Left colon (tissue), 2 donors: ENCODE measurements around the gene PML. TPM values are rescaled to one million over a fixed set of nuclear protein-coding genes. Genes with fewer than 3 reads are reported as not detected.
A peak's percentile ranks its signal among the peaks of the same experiment; 100 is the strongest.

ENCODE experiments used
- ATAC-seq: fragments of 200-7000 bp; cut with Tn5 transposase; one replicate; pipeline ENCODE4 v1.9.1; 2020; ENCODE audit warnings: mild to moderate bottlenecking, moderate library complexity
- DNase-seq, 2 donors: peaks; one replicate each; pipeline ENCODE4 v3.0.0-alpha.2; 2020
- intact Hi-C, 2 donors: fragments of 100-400 bp; cut with DNase I in 1 of 2; cut with micrococcal nuclease in 1 of 2; formaldehyde crosslinking; loops; one replicate each; pipeline versions ENCODE4 v1.11.2 to v1.14.0; 2022; cut with DNase I, micrococcal nuclease
- long read RNA-seq: library from polyadenylated mRNA; unstranded; transcript quantifications from one replicate; pipeline ENCODE4 v2.0.0, GENCODE V29; 2021
- total RNA-seq, 2 donors: library from RNA; stranded (reverse); fragmentation: NEBNext Ultra II Directional; extraction: Animal tissue kit (Norgen Biotek cat#: 25700); gene quantifications; one replicate each; pipeline ENCODE4 v1.2.1, GENCODE V29; 2021
- donor health status: DM: no; HTN: no; CAD: no.
- donor health status: DM: yes; HTN: yes; CAD: no.

The PML gene
- 10 to 100 TPM; 26.6 to 28.5 TPM for total RNA-seq
- long read RNA-seq, partial matches to known transcripts = 5 of 11 reads
- long read RNA-seq, other reads (novel, unspliced or antisense) = 6 of 11 reads

GRCh38 chr15:73994413-73994883, at the start of gene PML:
Gene PML, plus strand, starts transcription at chr15:73994716. Its CDS starts 97 bp downstream, at chr15:73994813.
- intact Hi-C loops = no loop called here
- DNase-seq (peak; percentile 97 to 99), ATAC-seq (peak; percentile 87)

GRCh38 chr15:73945130-73945508, 49.4 kb upstream of the PML start:
- no peak for ATAC-seq
- no peak for DNase-seq
- intact Hi-C loops = no loop called here

- DNase-seq (no peak), ATAC-seq (no peak)
- intact Hi-C loops = no loop called here
Measured at GRCh38 chr15:73946046-73946721, 48.3 kb upstream of the PML start.

GRCh38 chr15:73946795-73947370, 47.6 kb upstream of the PML start:
- DNase-seq (no peak), ATAC-seq (no peak)
- intact Hi-C loops = no loop called here

GRCh38 chr15:73947651-73948050, 46.9 kb upstream of the PML start:
- intact Hi-C loops = no loop called here
- no peak for ATAC-seq
- no peak for DNase-seq

DNA sequence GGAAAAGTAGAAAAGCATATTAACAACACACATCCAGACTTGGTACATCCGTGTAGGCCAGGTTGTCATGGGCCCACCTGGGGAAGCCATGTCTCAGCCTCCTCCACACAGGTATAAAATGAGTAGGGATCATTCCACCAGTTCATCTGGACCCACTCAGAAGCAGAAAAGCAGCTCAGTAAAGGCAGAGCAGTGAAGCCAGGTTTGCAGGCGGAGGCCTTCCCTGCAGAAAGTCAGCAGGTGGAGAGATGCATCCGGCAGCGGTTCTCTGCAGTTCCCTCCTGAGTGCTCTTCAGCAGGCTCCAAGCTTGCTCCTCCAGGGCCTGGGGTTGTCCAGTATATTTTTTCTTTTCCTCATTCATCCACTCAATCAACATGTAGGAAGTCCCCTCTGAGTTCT, 46.1 kb upstream of the PML start:
- intact Hi-C loops = no loop called here
- DNase-seq (no peak), ATAC-seq (no peak)

DNA sequence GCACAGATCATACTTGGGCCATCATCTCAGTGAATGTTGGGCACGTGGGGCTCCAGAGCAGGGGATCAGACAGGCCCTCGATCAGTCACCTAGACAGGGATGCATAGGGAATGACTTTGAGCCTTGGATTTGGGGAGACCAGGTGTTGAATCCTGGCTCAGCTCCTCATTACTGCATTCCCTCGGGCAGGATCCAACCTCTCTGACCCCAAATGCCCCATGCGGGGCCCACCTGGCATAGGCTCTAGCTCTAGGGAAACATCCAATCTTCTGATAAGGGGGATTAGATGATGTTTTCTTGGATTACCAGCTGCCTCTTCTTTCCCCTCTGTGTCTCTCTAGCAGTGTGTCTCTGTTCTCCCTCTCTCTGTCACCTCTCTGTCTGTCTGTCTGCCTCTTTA, 45.5 kb upstream of the PML start:
- intact Hi-C loops = no loop called here
- no peak for ATAC-seq

DNA sequence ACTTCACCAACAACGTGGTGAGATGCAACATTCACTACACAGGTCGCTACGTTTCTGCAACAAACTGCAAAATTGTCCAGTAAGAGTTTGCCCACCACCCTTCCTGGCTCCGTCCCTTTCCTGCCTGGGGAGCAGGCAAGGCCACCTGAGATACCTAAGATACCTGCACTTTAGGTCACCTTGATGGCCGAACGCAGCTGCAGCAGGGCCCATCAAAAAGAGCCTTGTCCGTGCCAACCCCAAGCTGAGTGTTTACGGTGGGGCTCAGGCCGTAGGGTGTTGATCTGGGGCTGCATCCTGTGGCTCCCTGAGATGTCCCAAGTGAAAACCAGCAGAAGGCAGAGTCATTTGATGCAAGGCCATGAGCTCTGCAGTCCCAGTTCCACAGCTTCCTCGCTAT, 45.0 kb upstream of the PML start:
- intact Hi-C loops = no loop called here
- DNase-seq (no peak), ATAC-seq (no peak)

More for the DNA sequence above, 45.5 kb upstream of the PML start:
- DNase-seq = no peak

- DNase-seq (no peak), ATAC-seq (no peak)
- intact Hi-C loops = no loop called here
Measured at GRCh38 chr15:73950479-73950830, 44.1 kb upstream of the PML start.

DNA sequence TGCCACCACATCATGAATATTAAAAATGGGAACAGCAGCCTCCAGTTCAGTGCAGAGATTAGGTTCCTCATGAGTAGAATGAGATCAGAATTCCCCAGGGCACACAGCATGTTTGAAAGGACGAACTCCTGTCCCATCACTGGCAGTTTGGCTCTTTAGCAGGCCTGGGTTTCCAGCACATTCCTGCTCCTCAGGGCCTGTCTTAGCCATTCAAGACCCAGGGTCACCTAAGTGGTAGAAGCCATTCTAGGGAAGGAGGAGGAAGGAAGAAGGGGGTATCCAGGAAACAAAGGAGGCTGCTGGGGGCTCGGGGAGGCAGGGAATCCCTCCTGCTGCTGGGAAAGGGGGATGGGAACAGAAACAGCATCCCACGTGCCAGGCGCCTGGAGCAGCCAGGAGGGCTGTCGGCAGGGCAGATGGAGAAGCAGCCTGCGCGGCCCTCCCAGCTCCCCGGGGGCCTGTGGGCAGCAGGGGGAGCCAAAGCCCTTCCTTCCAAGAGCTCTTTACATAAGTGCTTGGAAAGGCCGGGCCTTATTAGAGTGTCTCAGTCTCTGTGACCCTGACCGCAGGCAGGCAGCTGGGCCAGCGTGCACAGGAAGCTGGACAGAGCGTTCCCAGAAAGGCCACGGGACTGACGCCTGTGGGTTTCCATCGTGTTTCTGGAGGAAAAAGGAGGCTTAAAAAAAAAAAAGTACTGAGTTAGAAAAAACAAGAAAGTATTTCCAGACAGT, 43.5 kb upstream of the PML start:
- DNase-seq (peak; percentile 81 to 89), ATAC-seq (peak; percentile 82)
- intact Hi-C loops = no loop called here

DNA sequence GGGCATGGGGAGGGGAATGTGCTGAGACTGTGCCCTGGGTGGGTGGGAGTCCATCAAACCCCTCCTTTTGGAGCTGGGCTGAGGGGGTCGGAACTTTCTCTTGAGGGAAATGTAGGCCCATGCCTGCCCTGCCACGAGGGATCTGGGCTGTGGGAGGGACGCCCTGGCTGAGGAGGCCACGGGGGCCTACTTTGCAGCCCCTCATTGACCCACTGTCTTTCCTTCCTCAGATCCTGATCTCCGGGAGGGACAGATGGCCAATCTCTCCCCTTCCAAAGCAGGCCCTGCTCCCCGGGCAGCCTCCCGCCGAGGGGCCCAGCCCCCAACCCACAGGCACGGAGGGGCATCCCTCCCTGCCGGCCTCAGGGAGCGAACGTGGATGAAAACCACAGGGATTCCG, 42.9 kb upstream of the PML start:
- ATAC-seq (no peak), DNase-seq (no peak)
- intact Hi-C loops = no loop called here

DNA sequence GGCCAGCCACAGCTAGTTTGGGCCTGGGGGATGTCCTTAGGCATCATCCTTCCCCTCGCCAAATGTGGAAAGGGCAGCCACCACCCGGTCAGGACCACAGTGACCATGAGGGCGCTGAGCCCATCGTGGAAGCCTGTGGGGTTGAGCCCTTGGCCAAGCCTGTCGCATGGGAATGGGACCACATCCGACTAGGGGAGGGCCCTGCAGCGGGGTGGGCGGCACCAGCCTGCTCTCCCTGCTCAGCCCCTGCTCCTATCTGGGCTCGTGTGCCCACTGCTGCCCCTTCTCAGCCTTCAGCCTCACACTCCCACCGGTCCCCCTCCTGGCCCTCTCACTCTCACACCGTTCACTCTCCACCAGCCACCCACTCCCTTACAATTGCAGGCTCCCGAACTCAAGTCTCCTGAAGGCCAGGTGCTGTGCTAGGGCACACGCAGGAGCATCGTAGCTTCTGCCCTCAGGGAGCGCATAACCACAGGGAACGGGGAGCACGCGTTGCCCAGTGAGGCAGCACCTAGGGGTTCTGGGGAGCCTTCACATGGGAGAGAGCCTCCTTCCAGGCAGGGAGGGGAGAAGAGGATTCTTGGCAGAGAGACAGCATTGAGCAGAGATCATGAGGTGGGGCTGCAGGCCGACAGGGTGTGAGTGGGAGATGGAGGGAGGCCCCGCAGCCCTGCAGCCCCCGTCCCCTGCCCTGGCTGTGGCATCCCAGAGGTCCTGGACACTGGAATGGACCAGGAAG, 42.2 kb upstream of the PML start:
- DNase-seq = no peak
- ATAC-seq = no peak
- intact Hi-C loops = no loop called here

GRCh38 chr15:73952913-73953750, 41.4 kb upstream of the PML start:
- DNase-seq = no peak
- ATAC-seq = no peak
- intact Hi-C loops = no loop called here

DNA sequence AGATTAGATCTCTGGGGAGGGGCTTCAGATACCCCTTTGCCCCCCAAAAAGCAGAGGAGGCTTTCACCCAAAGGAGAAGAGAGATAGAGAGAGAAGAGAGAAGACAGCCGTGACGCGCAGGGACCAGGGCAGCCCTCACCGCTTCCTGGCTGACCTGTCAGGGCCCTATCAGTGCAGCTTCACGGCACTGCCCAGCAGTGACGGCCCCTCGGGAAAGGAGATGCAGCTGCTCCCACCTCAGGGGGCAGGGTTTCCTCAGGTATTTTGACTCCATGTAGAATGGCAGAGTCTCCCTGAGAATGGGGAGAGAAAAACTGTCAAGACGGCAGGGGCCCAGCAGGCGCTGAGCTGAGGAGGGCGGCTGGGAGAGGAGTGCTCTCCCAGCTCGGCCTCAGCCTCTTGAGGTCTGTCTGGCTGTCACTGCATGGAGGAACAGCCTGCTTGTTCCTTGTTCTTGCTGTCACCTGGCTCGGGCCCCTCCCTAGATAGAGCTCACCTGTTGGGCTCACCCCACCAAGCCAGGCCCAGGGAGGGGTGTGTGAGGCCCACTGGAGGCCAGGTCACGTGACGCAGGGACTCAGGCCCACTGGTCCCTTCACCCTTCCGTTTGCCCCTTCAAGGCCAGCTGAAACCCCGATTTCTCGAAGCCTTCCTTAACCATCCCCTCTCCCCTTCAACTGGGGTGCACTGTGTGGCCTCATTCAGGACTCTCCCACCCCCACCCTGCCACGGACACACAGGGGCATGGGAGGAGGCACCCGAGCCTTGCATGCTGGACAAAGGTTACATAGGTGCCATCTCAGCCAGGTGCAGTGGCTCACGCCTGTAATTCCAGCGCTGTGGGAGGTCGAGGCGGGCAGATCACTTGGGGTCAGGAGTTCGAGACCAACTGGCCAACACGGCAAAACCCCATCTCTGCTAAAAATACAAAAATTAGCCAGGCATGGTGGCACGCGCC, 40.0 kb upstream of the PML start:
- DNase-seq = no peak
- no peak for ATAC-seq
- intact Hi-C loops = no loop called here

- DNase-seq (no peak), ATAC-seq (no peak)
- intact Hi-C loops = no loop called here
Measured at GRCh38 chr15:73955326-73955725, 39.2 kb upstream of the PML start.

DNA sequence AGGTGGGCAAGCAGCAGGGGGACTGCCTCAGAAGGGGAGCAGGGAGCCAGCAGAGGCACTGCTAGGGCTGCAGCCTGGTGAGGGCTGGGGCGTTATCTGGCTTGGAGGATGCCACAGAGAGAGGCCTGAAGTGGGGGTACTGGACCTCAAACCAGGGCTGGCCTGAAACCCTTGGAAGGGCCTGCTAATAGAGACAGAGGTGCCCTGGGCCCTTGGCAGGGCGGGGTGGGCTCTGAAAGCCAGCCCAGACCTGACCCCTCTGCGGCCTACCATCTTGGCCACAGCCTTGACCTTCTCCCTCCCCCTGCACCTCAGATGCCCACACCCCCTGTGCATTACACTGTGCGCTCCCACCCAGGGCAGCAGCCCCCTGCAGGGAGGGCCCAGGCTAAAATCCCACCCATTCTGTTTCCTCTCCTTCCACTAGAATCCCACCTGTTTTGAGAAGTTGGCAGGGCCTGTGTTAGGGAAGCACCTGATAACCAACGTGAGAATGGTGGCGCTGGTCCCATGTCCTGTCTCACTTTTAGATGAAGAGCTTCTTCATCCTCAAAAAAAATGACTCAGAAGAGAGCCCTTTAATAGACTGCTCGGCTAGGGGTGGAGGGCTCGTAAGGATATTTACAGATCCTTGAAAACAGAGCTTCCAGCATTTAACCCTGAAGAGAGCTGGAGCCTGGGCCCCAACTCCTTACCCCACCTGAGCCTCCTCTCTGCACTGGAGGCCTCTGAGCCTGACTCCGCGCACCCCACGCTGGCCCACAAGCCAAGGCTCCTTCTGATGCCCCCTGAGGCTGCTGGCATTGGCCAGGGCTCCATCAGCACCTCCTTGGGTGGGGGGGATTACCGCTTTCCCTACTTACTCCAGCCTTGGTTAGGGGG, 38.4 kb upstream of the PML start:
- intact Hi-C loops = no loop called here
- DNase-seq = no peak
- ATAC-seq = no peak

- ATAC-seq (no peak), DNase-seq (no peak)
- intact Hi-C loops = no loop called here
Measured at GRCh38 chr15:73956743-73957135, 37.8 kb upstream of the PML start.
